Measurements from ENCODE around the gene PDGFD. TPM values are rescaled to one million over a fixed set of nuclear protein-coding genes. Genes with fewer than 3 reads are reported as not detected.

Gene PDGFD
- total and polyA plus RNA-seq, 2 donors: 26.0 to 26.7 TPM

GRCh38 chr11:103881584-103881983 lies 282.4 kb downstream of the PDGFD start:
- no peak for DNase-seq (ENCODE audit: extremely low spot score)
- Histone ChIP-seq H3K27ac (ENCODE audit: low read depth) (no peak overlapping the region), H3K4me3 (ENCODE audit: low read depth, low read length) (no peak overlapping the region), H3K36me3 (ENCODE audit: insufficient read depth) (no peaks in the 10 kb centered on the region), H3K4me1 (ENCODE audit: insufficient read depth) (no peaks in the 10 kb centered on the region)
- 54% methylated on average over 1 of the region's 1 CpG for WGBS

DNA sequence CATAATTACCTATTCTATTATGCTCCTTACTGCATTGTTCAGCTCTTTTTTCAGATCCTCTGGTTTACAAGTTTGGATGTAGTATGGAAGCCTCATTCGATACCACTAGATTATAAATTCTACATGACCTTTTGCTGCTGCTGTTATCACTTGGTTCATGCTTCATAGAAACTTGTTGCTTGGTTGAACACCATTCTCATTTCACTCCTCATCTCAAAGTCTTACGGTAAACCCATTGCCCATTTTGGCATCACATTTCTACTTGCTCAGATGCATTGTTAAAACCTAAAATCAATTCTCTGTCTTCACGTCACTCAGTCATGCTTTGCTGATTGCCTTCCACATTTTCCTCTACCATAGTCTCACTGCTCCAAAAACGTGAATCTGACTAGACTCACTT lies 283.0 kb downstream of the PDGFD start:
- Histone ChIP-seq H3K27ac (ENCODE audit: low read depth) (no peak overlapping the region), H3K4me1 (ENCODE audit: insufficient read depth) (no peaks in the 10 kb centered on the region), H3K36me3 (ENCODE audit: insufficient read depth) (no peaks in the 10 kb centered on the region), H3K4me3 (ENCODE audit: low read depth, low read length) (no peak overlapping the region)
- 91% methylated on average over 4 of the region's 4 CpGs for WGBS
- no peak for DNase-seq (ENCODE audit: extremely low spot score)

GRCh38 chr11:103878646-103879045 lies 285.3 kb downstream of the PDGFD start:
- H3K4me3 ChIP-seq (ENCODE audit: low read depth, low read length): no peak overlapping the region
- H3K27ac ChIP-seq (ENCODE audit: low read depth): no peak overlapping the region
- DNase-seq (ENCODE audit: extremely low spot score): no peak
- no peaks in the 10 kb centered on the region for H3K36me3 ChIP-seq (ENCODE audit: insufficient read depth)
- no peaks in the 10 kb centered on the region for H3K4me1 ChIP-seq (ENCODE audit: insufficient read depth)

- H3K36me3 ChIP-seq (ENCODE audit: insufficient read depth): no peaks in the 10 kb centered on the region
- H3K4me3 ChIP-seq (ENCODE audit: low read depth, low read length): no peak overlapping the region
- no peaks in the 10 kb centered on the region for H3K4me1 ChIP-seq (ENCODE audit: insufficient read depth)
- DNase-seq (ENCODE audit: extremely low spot score): no peak
- no peak overlapping the region for H3K27ac ChIP-seq (ENCODE audit: low read depth)
Measured at GRCh38 chr11:103877221-103877620, 286.7 kb downstream of the PDGFD start.

GRCh38 chr11:103875855-103876510 lies 288.0 kb downstream of the PDGFD start:
- Histone ChIP-seq H3K4me3 (ENCODE audit: low read depth, low read length) (no peak overlapping the region), H3K4me1 (ENCODE audit: insufficient read depth) (no peaks in the 10 kb centered on the region), H3K27ac (ENCODE audit: low read depth) (no peak overlapping the region), H3K36me3 (ENCODE audit: insufficient read depth) (no peaks in the 10 kb centered on the region)
- WGBS: 87% methylated on average over 2 of the region's 2 CpGs
- DNase-seq (ENCODE audit: extremely low spot score): no peak

- WGBS: 92% methylated on average over 3 of the region's 3 CpGs
- Histone ChIP-seq H3K27ac (ENCODE audit: low read depth) (no peak overlapping the region), H3K36me3 (ENCODE audit: insufficient read depth) (no peaks in the 10 kb centered on the region), H3K4me3 (ENCODE audit: low read depth, low read length) (no peak overlapping the region), H3K4me1 (ENCODE audit: insufficient read depth) (no peaks in the 10 kb centered on the region)
- DNase-seq (ENCODE audit: extremely low spot score): no peak
Measured at GRCh38 chr11:103872748-103873147, 291.2 kb downstream of the PDGFD start.

GRCh38 chr11:103871923-103872551 lies 291.9 kb downstream of the PDGFD start:
- H3K27ac ChIP-seq (ENCODE audit: low read depth): no peak overlapping the region
- WGBS: 79% methylated on average over 6 of the region's 6 CpGs
- H3K4me3 ChIP-seq (ENCODE audit: low read depth, low read length): no peak overlapping the region
- H3K36me3 ChIP-seq (ENCODE audit: insufficient read depth): no peaks in the 10 kb centered on the region
- DNase-seq (ENCODE audit: extremely low spot score): no peak
- no peaks in the 10 kb centered on the region for H3K4me1 ChIP-seq (ENCODE audit: insufficient read depth)

GRCh38 chr11:103870821-103871309 lies 293.1 kb downstream of the PDGFD start:
- Histone ChIP-seq H3K36me3 (ENCODE audit: insufficient read depth) (no peaks in the 10 kb centered on the region), H3K27ac (ENCODE audit: low read depth) (no peak overlapping the region), H3K4me1 (ENCODE audit: insufficient read depth) (no peaks in the 10 kb centered on the region), H3K4me3 (ENCODE audit: low read depth, low read length) (no peak overlapping the region)
- no peak for DNase-seq (ENCODE audit: extremely low spot score)
- 79% methylated on average over 7 of the region's 7 CpGs for WGBS

DNA sequence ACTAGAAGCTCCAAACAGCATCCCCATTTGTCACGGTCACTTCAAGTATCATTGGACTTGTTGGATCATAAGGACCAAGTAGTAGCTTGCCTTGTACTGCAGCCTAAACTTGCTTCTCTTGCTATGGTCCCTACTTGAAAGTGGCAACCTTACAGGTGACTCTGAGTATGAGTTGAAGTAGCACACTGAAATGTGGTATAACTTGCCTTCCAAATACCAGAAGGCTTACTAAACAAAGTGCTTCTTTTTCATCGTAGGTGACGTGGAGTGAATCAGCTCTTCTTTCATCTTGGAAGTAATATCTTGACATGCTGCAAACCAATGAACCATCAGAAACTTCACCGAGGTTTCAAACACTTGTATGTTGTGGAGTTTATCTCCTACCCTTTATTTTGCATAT lies 296.5 kb downstream of the PDGFD start:
- 96% methylated on average over 4 of the region's 4 CpGs for WGBS
- no peaks in the 10 kb centered on the region for H3K4me1 ChIP-seq (ENCODE audit: insufficient read depth)
- no peaks in the 10 kb centered on the region for H3K36me3 ChIP-seq (ENCODE audit: insufficient read depth)
- no peak overlapping the region for H3K4me3 ChIP-seq (ENCODE audit: low read depth, low read length)
- DNase-seq (ENCODE audit: extremely low spot score): no peak
- H3K27ac ChIP-seq (ENCODE audit: low read depth): no peak overlapping the region

DNA sequence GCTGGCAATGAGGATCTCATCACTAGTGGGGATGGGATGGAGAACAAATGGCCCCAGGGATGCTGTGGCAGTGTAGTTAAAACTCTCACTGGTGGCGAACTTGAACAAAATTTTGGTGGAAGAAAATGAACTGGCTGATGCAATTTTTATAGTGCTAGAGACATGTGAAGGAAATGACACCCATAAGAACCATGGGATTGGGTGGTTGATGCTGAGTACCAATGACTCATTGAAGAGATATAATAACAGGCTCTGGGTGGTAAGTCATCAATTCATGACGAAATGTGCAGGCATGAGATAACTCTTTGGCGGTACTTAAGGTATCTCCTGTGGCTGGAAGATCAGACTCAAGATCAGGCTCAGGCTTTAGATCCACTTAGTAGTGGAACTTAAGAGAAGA lies 300.4 kb downstream of the PDGFD start:
- H3K4me1 ChIP-seq (ENCODE audit: insufficient read depth): no peaks in the 10 kb centered on the region
- H3K36me3 ChIP-seq (ENCODE audit: insufficient read depth): no peaks in the 10 kb centered on the region
- H3K4me3 ChIP-seq (ENCODE audit: low read depth, low read length): no peak overlapping the region
- 94% methylated on average over 3 of the region's 3 CpGs for WGBS
- no peak for DNase-seq (ENCODE audit: extremely low spot score)
- no peak overlapping the region for H3K27ac ChIP-seq (ENCODE audit: low read depth)

- H3K4me1 ChIP-seq (ENCODE audit: insufficient read depth): no peaks in the 10 kb centered on the region
- H3K4me3 ChIP-seq (ENCODE audit: low read depth, low read length): no peak overlapping the region
- no peak overlapping the region for H3K27ac ChIP-seq (ENCODE audit: low read depth)
- no peaks in the 10 kb centered on the region for H3K36me3 ChIP-seq (ENCODE audit: insufficient read depth)
- WGBS: 93% methylated on average over 3 of the region's 3 CpGs
- no peak for DNase-seq (ENCODE audit: extremely low spot score)
Measured at GRCh38 chr11:103862802-103863174, 301.2 kb downstream of the PDGFD start.

- DNase-seq (ENCODE audit: extremely low spot score): no peak
- 75% methylated on average over 9 of the region's 9 CpGs for WGBS
- no peak overlapping the region for H3K27ac ChIP-seq (ENCODE audit: low read depth)
- H3K4me3 ChIP-seq (ENCODE audit: low read depth, low read length): no peak overlapping the region
- H3K4me1 ChIP-seq (ENCODE audit: insufficient read depth): no peaks in the 10 kb centered on the region
- H3K36me3 ChIP-seq (ENCODE audit: insufficient read depth): no peaks in the 10 kb centered on the region
Measured at GRCh38 chr11:103862094-103862801, 301.7 kb downstream of the PDGFD start.
